Lower leg skin (tissue), 3 donors: ENCODE results near the gene TNIP1.

Experiments used
- POLR2A ChIP-seq, 2 donors: fragments of 450-650 bp; IDR thresholded peaks; one replicate each; pipeline ENCODE4 v1.6.1; 2016 to 2017; ENCODE audit warnings: antibody characterized with exemption in 2 of 2, mild to moderate bottlenecking in 1 of 2, moderate library complexity in 1 of 2
- TF ChIP-seq, protein P1 (sequence below), 3 donors: fragments of 450-650 bp; IDR thresholded peaks; one replicate each; pipeline ENCODE4 v1.5.1; 2016; ENCODE audit warnings: antibody characterized with exemption in 3 of 3, mild to moderate bottlenecking in 3 of 3, moderate library complexity in 2 of 3

DNA sequence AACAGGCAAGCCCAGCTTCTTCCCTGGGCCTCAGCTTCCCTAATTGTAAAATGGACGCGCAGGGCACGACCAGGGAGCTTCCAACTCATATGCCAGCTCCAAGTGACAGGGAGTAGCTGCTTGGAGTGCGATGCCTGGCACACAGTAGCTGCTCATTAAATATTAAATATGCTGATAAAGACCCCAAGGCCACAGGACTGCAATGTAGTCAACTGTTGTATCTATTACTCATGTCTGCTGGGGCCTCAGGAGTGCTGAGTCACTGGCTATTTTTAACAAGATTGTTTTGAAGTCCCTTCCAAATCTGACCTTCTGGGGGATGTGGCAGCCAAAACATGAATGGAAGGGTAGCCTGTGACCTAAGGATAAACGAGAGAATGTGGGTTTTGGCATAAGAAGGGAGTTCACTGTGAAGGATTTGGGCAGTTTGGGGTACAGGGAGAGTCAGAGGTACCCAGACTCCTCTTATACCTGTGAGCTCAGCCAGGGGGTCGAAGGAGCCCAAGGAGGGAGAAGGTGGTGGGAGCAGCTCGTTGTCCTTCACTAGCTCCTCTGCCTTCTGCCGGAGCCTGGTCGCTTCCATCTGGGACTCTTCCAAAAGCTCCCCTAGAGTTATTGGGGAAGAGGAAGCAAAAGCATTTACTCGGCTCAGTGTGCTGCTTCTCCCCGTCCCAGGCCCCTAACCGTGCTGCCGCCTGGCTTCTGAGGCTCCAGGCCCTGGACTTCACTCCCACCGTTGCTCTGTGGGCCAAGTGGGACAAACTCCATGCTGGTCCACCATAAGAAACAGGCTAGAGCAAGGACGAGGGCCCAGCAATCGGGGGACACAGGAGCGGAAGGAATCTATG is 17.5 kb downstream of the TNIP1 start:
- TF ChIP-seq, protein P1, sequence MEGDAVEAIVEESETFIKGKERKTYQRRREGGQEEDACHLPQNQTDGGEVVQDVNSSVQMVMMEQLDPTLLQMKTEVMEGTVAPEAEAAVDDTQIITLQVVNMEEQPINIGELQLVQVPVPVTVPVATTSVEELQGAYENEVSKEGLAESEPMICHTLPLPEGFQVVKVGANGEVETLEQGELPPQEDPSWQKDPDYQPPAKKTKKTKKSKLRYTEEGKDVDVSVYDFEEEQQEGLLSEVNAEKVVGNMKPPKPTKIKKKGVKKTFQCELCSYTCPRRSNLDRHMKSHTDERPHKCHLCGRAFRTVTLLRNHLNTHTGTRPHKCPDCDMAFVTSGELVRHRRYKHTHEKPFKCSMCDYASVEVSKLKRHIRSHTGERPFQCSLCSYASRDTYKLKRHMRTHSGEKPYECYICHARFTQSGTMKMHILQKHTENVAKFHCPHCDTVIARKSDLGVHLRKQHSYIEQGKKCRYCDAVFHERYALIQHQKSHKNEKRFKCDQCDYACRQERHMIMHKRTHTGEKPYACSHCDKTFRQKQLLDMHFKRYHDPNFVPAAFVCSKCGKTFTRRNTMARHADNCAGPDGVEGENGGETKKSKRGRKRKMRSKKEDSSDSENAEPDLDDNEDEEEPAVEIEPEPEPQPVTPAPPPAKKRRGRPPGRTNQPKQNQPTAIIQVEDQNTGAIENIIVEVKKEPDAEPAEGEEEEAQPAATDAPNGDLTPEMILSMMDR (IDR thresholded peaks at IDR 0.05): no peak
- TF ChIP-seq POLR2A (IDR thresholded peaks at IDR 0.05): no peak
